ENCODE measurements around the gene MEAF6. TPM values are rescaled to one million over a fixed set of nuclear protein-coding genes. Genes with fewer than 3 reads are reported as not detected.

MEAF6 gene
- total and polyA plus RNA-seq, 2 of the 8 experiments (the other 6 are each of a cell fraction or from before 2014, with no cell fraction given): 23.0 to 38.8 TPM

GRCh38 chr1:37558411-37558810, 43.8 kb upstream of the MEAF6 start (continued):
- TF ChIP-seq, protein P1, sequence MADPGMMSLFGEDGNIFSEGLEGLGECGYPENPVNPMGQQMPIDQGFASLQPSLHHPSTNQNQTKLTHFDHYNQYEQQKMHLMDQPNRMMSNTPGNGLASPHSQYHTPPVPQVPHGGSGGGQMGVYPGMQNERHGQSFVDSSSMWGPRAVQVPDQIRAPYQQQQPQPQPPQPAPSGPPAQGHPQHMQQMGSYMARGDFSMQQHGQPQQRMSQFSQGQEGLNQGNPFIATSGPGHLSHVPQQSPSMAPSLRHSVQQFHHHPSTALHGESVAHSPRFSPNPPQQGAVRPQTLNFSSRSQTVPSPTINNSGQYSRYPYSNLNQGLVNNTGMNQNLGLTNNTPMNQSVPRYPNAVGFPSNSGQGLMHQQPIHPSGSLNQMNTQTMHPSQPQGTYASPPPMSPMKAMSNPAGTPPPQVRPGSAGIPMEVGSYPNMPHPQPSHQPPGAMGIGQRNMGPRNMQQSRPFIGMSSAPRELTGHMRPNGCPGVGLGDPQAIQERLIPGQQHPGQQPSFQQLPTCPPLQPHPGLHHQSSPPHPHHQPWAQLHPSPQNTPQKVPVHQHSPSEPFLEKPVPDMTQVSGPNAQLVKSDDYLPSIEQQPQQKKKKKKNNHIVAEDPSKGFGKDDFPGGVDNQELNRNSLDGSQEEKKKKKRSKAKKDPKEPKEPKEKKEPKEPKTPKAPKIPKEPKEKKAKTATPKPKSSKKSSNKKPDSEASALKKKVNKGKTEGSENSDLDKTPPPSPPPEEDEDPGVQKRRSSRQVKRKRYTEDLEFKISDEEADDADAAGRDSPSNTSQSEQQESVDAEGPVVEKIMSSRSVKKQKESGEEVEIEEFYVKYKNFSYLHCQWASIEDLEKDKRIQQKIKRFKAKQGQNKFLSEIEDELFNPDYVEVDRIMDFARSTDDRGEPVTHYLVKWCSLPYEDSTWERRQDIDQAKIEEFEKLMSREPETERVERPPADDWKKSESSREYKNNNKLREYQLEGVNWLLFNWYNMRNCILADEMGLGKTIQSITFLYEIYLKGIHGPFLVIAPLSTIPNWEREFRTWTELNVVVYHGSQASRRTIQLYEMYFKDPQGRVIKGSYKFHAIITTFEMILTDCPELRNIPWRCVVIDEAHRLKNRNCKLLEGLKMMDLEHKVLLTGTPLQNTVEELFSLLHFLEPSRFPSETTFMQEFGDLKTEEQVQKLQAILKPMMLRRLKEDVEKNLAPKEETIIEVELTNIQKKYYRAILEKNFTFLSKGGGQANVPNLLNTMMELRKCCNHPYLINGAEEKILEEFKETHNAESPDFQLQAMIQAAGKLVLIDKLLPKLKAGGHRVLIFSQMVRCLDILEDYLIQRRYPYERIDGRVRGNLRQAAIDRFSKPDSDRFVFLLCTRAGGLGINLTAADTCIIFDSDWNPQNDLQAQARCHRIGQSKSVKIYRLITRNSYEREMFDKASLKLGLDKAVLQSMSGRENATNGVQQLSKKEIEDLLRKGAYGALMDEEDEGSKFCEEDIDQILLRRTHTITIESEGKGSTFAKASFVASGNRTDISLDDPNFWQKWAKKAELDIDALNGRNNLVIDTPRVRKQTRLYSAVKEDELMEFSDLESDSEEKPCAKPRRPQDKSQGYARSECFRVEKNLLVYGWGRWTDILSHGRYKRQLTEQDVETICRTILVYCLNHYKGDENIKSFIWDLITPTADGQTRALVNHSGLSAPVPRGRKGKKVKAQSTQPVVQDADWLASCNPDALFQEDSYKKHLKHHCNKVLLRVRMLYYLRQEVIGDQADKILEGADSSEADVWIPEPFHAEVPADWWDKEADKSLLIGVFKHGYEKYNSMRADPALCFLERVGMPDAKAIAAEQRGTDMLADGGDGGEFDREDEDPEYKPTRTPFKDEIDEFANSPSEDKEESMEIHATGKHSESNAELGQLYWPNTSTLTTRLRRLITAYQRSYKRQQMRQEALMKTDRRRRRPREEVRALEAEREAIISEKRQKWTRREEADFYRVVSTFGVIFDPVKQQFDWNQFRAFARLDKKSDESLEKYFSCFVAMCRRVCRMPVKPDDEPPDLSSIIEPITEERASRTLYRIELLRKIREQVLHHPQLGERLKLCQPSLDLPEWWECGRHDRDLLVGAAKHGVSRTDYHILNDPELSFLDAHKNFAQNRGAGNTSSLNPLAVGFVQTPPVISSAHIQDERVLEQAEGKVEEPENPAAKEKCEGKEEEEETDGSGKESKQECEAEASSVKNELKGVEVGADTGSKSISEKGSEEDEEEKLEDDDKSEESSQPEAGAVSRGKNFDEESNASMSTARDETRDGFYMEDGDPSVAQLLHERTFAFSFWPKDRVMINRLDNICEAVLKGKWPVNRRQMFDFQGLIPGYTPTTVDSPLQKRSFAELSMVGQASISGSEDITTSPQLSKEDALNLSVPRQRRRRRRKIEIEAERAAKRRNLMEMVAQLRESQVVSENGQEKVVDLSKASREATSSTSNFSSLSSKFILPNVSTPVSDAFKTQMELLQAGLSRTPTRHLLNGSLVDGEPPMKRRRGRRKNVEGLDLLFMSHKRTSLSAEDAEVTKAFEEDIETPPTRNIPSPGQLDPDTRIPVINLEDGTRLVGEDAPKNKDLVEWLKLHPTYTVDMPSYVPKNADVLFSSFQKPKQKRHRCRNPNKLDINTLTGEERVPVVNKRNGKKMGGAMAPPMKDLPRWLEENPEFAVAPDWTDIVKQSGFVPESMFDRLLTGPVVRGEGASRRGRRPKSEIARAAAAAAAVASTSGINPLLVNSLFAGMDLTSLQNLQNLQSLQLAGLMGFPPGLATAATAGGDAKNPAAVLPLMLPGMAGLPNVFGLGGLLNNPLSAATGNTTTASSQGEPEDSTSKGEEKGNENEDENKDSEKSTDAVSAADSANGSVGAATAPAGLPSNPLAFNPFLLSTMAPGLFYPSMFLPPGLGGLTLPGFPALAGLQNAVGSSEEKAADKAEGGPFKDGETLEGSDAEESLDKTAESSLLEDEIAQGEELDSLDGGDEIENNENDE (IDR thresholded peaks at IDR 0.05; ENCODE audit: insufficient replicate concordance, low read length): no peak
- TF ChIP-seq ZNF274 (IDR thresholded peaks at IDR 0.05; ENCODE audit: borderline replicate concordance, extremely low read depth, low read length) (no peak), SAP30 (IDR thresholded peaks at IDR 0.05; ENCODE audit: insufficient read depth, insufficient replicate concordance, low read length) (no peak), ATF2 (IDR thresholded peaks at IDR 0.05; ENCODE audit: low read length) (no peak)
